GM10248 (cell line): ENCODE measurements around the gene RPF1.
"Not testable (repeated sequence)": the region's sequence is repeated elsewhere in the genome, so short reads cannot be mapped to it uniquely, and the experiment has no call there.

Experiments
- CTCF ChIA-PET: fragments of 300-600 bp; sonication (Branson Sonifier 250); formaldehyde crosslinking; extraction: SDS; loops from one replicate; lab custom pipeline; 2021; ENCODE audit warnings: antibody characterized with exemption; lab: Yijun Ruan, JAX
- POLR2A ChIA-PET: fragments of 350-650 bp; sonication (Branson Sonifier 250); formaldehyde crosslinking; extraction: SDS; loops from one replicate; lab custom pipeline; 2020; ENCODE audit warnings: antibody characterized with exemption; lab: Yijun Ruan, JAX
- DNase-seq: peaks from one replicate; pipeline ENCODE4 v3.0.0; 2012; ENCODE audit errors: extremely low spot score
- CTCF ChIP-seq: IDR thresholded peaks from 2 replicates; pipeline ENCODE4 v1.5.1; 2012; ENCODE audit warnings: mild to moderate bottlenecking, low read depth; ENCODE audit errors: extremely low read depth, missing control alignments, control extremely low read depth

The RPF1 gene

GRCh38 chr1:84436876-84437655 is 42.0 kb upstream of the RPF1 start:
- ChIA-PET CTCF (interaction anchor here (0.7 to 7.5 kb wide), 10 partner anchors 10 to 345 kb away, joined by 3 to 71 read pairs (median 5); partner anchors contain the start of gene PRKACB), POLR2A (no interaction called here)
- DNase-seq, result peak; percentile 28
- no peak for TF ChIP-seq CTCF

- DNase-seq, result peak; percentile 65
Measured at GRCh38 chr1:84442256-84442655, 36.8 kb upstream of the RPF1 start.

GRCh38 chr1:84442747-84443646 is 36.1 kb upstream of the RPF1 start:
- POLR2A ChIA-PET, DNase-seq: not testable (repeated sequence)
- CTCF ChIA-PET, result interaction anchor here (0.7 to 7.2 kb wide), 30 partner anchors 8 to 339 kb away, joined by 3 to 78 read pairs (median 4); partner anchors contain the start of genes CTBS and PRKACB

More at GRCh38 chr1:84442256-84442655, 36.8 kb upstream of the RPF1 start:
- CTCF ChIA-PET, result interaction anchor here (0.5 to 7.2 kb wide), 30 partner anchors 9 to 397 kb away, joined by 3 to 78 read pairs (median 4); partner anchors contain the start of genes CTBS and PRKACB
- POLR2A ChIA-PET, result no interaction called here
- TF ChIP-seq CTCF, result peak; percentile 52

- CTCF ChIA-PET, result interaction anchor here (0.9 kb wide), 1 partner anchor 172 kb away, joined by 3 read pairs; no protein-coding TSS in a partner anchor
- DNase-seq, POLR2A ChIA-PET: not testable (repeated sequence)
Measured at GRCh38 chr1:84448704-84449103, 30.4 kb upstream of the RPF1 start.

- DNase-seq, result no peak
- TF ChIP-seq CTCF, result no peak
- ChIA-PET CTCF (interaction anchor here (1.0 to 3.0 kb wide), 3 partner anchors 9 to 29 kb away, joined by 3 to 10 read pairs (median 4); no protein-coding TSS in a partner anchor), POLR2A (no interaction called here)
Measured at GRCh38 chr1:84450910-84451309, 28.2 kb upstream of the RPF1 start.

- ChIA-PET POLR2A (no interaction called here), CTCF (interaction anchor here (0.9 to 3.8 kb wide), 6 partner anchors 10 to 301 kb away, joined by 3 to 11 read pairs (median 6); no protein-coding TSS in a partner anchor)
- TF ChIP-seq CTCF, result no peak
- no peak for DNase-seq
Measured at GRCh38 chr1:84452436-84452835, 26.6 kb upstream of the RPF1 start.

- TF ChIP-seq CTCF, result no peak
- CTCF ChIA-PET, result interaction anchor here (1.0 to 1.4 kb wide), 3 partner anchors 10 to 321 kb away, joined by 3 read pairs; no protein-coding TSS in a partner anchor
- POLR2A ChIA-PET, result no interaction called here
- DNase-seq, result no peak
Measured at GRCh38 chr1:84462118-84462517, 16.9 kb upstream of the RPF1 start.
